ENCODE data around the gene MCUB.
A peak's percentile ranks its signal among the peaks of the same experiment; 100 is the strongest.
"Not testable (repeated sequence)": the region's sequence is repeated elsewhere in the genome, so short reads cannot be mapped to it uniquely, and the experiment has no call there.

The MCUB gene

GRCh38 chr4:109576462-109576861, 16.4 kb downstream of the MCUB start:
- no peak for DNase-seq

DNA sequence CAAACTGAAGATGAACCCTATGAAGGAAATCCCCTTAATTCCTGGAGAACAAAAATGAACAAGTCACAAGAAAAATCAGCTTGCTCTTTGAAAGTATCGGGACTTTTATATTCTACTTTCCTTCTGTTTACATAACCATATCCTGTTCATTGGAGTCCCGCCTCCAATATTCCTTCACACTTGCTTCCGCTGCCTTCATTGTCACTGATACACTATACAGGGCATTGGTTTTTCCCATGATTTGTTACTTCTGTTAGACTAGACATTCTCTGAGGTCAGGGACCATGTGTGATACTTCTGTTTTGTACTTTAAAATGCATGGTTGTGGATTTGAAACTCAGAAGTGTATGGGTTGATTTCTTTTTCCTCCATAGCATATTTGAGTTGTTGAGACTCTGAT, 18.8 kb downstream of the MCUB start:
- no peak for DNase-seq

DNA sequence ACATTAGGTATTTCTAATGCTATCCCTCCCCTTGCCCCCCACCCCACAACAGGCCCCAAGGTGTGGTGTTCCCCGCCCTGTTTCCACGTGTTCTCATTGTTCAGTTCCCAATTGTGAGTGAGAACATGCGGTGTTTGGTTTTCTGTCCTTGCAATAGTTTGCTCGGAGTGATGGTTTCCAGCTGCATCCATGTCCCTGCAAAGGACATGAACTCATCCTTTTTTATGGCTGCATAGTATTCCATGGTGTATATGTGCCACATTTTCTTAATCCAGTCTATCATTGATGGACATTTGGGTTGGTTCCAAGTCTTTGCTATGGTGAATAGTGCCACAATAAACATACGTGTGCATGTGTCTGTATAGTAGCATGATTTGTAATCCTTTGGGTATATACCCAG, 20.0 kb downstream of the MCUB start:
- DNase-seq: not testable (repeated sequence)

DNA sequence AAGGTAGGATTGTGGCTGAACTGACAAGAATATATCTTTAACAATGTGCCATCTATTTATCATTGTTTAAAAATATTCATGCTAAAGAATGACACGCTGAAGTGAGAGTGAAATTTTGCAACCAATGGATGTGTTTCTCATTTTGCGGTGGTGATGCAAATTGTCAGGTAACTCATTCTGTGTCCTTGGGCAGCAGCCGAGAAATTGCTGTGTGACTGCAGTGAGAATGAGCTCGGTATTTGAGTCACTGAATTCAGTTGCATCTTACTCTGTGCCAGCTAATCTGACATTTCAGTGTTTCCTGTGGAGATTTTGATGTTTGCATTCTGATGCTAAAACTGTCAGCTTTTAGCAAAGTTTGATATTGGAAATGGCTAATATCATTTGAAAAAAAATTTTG, 28.1 kb downstream of the MCUB start:
- no peak for DNase-seq

- DNase-seq: peak; percentile 1
These were observed 29.1 kb downstream of the MCUB start for GRCh38 chr4:109589119-109589518.

- no peak for DNase-seq
These were observed 29.6 kb downstream of the MCUB start for GRCh38 chr4:109589605-109590004.

DNA sequence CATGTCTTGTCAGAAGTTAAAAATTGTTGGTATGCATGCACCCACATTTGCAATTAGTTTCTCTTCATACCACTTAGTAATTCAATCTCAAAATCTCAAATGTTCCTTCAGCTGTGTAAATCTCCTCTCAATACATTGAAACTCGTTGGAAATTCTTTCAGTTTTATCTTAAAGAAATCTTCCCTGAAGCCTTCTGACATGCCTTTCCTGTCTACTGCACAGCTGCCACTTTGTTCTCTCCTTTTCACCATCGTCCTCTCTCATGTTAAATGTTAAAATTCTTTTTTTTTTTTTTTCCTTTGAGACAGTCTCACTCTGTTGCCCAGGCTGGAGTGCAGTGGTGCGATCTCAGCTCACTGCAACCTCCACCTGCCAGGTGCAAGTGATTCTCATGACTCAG, 30.9 kb downstream of the MCUB start:
- DNase-seq: no peak

DNA sequence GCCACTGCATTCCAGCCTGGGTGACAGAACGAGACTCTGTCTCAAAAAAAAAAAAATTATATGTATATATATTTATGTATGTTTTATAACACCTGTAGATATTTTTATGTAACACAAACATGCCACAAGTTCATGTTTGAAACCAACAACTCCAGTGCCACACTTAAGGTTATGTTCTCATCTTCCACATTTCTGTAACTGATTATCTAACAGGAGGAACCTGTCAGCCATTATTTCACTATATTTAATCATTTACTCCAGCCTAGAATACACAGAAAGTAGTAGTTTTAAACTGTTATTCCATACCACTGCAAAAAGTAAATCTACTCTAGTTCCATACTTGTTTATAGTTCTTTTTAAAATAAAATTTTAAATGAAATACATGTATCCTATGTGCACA, 32.3 kb downstream of the MCUB start:
- DNase-seq: no peak

DNA sequence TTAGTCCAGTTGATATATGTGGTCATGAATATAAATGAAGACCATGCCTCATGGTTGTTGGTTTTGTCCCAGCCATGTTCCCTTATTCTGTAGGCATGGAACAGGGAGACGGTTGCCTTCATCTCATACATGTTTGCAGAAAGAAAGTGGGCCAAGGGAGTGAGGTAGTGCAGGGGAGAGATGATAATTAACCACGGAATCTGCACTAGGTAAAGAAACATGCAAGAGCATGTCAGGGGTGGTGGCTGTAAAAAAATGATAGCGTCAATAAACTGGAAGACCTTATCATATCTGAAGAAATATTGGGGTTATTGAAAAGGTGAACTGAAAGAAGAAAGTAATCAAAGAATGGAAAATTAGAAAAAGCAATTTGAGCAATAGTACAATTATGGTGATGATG, 35.1 kb downstream of the MCUB start:
- not testable (repeated sequence) for DNase-seq

- DNase-seq: not testable (repeated sequence)
These were observed 36.5 kb downstream of the MCUB start for GRCh38 chr4:109596420-109597085.

- no peak for DNase-seq
These were observed 39.1 kb downstream of the MCUB start for GRCh38 chr4:109599046-109599652.

- no peak for DNase-seq
These were observed 40.4 kb downstream of the MCUB start for GRCh38 chr4:109600431-109600830.

DNA sequence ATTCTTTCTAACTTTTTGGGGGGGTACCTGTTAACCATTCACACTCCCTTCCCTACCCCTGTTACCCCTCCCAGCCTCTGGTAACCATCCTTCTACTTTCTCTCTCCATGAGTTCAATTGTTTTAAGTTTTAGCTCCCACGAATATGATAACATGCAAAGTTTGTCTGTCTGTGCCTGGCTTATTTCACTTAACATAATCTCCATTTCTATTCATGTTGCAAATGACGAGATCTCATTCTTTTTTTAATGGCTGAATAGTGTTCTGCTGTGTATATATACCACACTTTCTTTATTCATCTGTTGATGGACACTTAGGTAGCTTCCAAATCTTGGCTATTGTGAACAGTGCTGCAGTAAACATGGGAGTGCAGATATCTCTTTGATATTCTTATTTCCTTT, 41.3 kb downstream of the MCUB start:
- no peak for DNase-seq

- DNase-seq: no peak
These were observed 47.9 kb downstream of the MCUB start for GRCh38 chr4:109607976-109608375.

DNA sequence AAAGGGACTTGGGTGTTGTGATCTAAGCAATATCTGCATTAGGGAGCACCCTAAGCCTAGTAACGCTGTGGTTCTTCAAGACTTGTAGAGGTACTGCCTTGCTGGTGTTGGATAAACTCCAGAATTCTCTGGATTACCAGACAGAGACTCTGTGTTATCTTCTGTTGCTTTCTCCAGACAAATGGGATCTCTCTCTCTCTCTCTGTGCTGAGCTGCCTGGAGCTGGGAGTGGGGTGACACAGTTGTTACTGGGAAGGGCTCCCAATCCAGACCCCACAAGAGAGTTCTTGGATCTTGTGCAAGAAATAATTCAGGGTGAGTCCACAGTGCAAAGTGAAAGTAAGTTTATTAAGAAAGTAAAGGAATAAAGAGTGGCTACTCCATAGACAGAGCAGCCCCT, 48.8 kb downstream of the MCUB start:
- DNase-seq: no peak

GRCh38 chr4:109609431-109609830, 49.4 kb downstream of the MCUB start:
- DNase-seq: no peak

GRCh38 chr4:109610489-109610888, 50.4 kb downstream of the MCUB start:
- no peak for DNase-seq

GRCh38 chr4:109611045-109611646, 51.1 kb downstream of the MCUB start:
- DNase-seq: no peak

DNA sequence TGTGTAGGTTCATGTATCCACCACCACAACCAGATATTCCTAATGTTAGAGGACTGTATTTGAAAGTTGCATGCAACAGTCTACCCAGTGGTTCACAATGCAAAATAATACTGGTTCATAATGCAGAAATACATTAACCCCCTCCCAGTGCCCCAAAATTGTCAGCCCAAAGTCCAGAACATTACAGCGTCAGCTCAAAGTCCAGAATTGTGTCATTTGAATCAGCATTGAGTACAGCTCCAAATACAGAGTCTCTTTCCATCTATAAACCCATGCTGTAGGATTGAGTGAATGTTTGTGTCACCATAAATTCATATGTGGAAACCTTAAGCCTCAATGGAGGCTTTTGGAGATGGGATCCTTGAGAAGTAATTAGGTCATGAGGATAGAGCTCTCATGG, 54.0 kb downstream of the MCUB start:
- DNase-seq: no peak

DNA sequence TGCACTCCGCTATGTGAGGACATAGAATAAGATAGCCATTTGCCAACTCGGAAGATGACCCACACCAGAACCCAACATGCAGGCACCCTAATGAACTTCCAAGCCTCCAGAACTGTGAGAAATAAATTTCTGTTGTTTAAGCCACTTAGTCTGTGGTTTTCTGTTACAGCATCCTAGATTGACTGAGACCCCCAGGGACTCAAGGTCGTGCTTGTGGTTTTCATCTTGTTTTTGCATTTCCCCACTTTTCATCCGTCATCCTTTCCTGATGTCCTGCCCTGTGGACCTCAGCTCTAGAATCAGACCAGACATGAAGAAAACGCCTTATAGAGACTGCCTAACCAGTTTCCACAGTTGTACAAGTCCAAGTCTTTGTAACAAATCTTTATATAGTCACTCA, 54.4 kb downstream of the MCUB start:
- no peak for DNase-seq

GRCh38 chr4:109615742-109616141, 55.7 kb downstream of the MCUB start:
- DNase-seq: no peak

- DNase-seq: no peak
These were observed 56.2 kb downstream of the MCUB start for GRCh38 chr4:109616243-109616642.

GRCh38 chr4:109622626-109623025, 62.6 kb downstream of the MCUB start:
- DNase-seq: no peak

DNA sequence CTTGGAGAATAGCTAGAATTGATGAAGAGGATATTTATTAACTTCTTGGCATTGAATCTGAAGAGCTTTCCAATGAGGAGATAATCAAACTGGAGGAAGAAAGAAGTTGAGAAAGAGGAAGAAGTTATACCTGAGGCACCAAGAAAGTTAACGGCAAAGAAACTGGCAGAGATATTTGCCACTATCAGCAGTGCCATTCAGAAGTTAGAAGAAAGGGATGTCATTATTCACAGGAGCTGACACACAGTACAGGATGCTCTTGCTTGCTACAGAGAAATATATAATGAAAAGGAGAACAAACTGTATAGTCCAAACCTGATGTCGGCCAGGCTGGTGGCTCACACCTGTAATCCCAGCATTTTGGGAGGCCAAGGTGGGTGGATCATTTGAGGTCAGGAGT, 64.5 kb downstream of the MCUB start:
- no peak for DNase-seq
